Astrocyte of the cerebellum (primary cell): ENCODE measurements around the gene TAF10.

ENCODE experiments used
- DNase-seq: peaks from one replicate; pipeline ENCODE4 v3.0.0-alpha.2; 2011; ENCODE audit warnings: low read depth
- H3K4me3 ChIP-seq: 2 replicates; pipeline ENCODE4 v1.5.1; 2011; ENCODE audit warnings: mild to moderate bottlenecking, low read depth, low read length, moderate library complexity
- CTCF ChIP-seq: IDR thresholded peaks from 2 replicates; pipeline ENCODE4 v1.5.1; 2012; ENCODE audit warnings: low read length, low read depth, moderate library complexity, mild to moderate bottlenecking; ENCODE audit errors: missing control alignments
- in situ Hi-C: cut with HindIII; loops from 2 replicates; pipeline ENCODE4 v1.10.0; 2017; ENCODE audit warnings: low sequenced_read_pairs

The TAF10 gene

GRCh38 chr11:6621711-6622211 is 9.7 kb upstream of the TAF10 start:
- no peak overlapping the region for H3K4me3 ChIP-seq
- DNase-seq = no peak
- in situ Hi-C loops = no loop called here
- no peak for TF ChIP-seq CTCF

GRCh38 chr11:6620636-6621035 is 8.6 kb upstream of the TAF10 start:
- in situ Hi-C loops = no loop called here
- H3K4me3 ChIP-seq = no peak overlapping the region
- TF ChIP-seq CTCF = no peak
- DNase-seq = no peak

- TF ChIP-seq CTCF = no peak
- peak within 1 kb of the TSS; percentile 69 for H3K4me3 ChIP-seq
- peak; percentile 90 for DNase-seq
- in situ Hi-C loops = no loop called here
Measured at GRCh38 chr11:6619004-6619745, 7.2 kb upstream of the TAF10 start, which contains the start of gene TPP1. TSS of gene TPP1 (minus strand) at chr11:6619422. CDS start at chr11:6619400, 22 bp downstream.

- no peak for TF ChIP-seq CTCF
Measured at GRCh38 chr11:6618117-6619003, 6.3 kb upstream of the TAF10 start.

GRCh38 chr11:6617315-6617781 is 5.3 kb upstream of the TAF10 start:
- DNase-seq = no peak
- H3K4me3 ChIP-seq = peak overlapping the region; percentile 69
- no peak for TF ChIP-seq CTCF
- in situ Hi-C loops = no loop called here

More at GRCh38 chr11:6618117-6619003, 6.3 kb upstream of the TAF10 start:
- H3K4me3 ChIP-seq = peak overlapping the region; percentile 69
- in situ Hi-C loops = no loop called here
- peak; percentile 27 for DNase-seq

- no peak for TF ChIP-seq CTCF
- in situ Hi-C loops = no loop called here
- DNase-seq = no peak
- no peak overlapping the region for H3K4me3 ChIP-seq
Measured at GRCh38 chr11:6616596-6617250, 4.7 kb upstream of the TAF10 start.
